VCaP (cell line): ENCODE measurements around the gene SLU7.

Experiments
- H3K27ac ChIP-seq: fragments of 450-650 bp; 2 replicates; pipeline ENCODE4 v1.5.1; 2017
- TF ChIP-seq, protein P1 (sequence below): fragments of 450-650 bp; conservative IDR thresholded peaks from 2 replicates; pipeline ENCODE4 v1.5.1; 2017; ENCODE audit warnings: mild to moderate bottlenecking, moderate library complexity

SLU7 gene

DNA sequence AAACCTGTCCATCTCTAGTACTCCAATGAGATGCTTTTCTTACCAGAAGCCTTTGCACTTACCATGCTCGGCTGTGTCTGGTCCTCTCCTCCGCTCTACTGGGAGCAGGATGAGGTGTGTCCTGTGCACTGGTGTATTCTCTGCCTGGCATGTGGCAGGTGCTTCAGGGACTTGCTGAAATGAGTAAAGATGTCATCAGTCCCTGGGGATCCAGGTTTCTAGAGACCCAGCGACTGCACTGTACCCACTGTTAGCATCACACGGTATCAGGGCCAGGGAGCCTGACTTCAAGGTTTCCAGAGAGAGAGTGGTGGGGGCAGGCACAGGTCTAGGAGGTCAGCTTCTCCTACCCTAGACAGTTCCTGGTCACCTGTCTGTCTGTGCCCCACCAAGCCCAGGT is 13.3 kb upstream of the SLU7 start:
- H3K27ac ChIP-seq, result no peak overlapping the region
- TF ChIP-seq, protein P1, sequence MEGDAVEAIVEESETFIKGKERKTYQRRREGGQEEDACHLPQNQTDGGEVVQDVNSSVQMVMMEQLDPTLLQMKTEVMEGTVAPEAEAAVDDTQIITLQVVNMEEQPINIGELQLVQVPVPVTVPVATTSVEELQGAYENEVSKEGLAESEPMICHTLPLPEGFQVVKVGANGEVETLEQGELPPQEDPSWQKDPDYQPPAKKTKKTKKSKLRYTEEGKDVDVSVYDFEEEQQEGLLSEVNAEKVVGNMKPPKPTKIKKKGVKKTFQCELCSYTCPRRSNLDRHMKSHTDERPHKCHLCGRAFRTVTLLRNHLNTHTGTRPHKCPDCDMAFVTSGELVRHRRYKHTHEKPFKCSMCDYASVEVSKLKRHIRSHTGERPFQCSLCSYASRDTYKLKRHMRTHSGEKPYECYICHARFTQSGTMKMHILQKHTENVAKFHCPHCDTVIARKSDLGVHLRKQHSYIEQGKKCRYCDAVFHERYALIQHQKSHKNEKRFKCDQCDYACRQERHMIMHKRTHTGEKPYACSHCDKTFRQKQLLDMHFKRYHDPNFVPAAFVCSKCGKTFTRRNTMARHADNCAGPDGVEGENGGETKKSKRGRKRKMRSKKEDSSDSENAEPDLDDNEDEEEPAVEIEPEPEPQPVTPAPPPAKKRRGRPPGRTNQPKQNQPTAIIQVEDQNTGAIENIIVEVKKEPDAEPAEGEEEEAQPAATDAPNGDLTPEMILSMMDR, result no peak

DNA sequence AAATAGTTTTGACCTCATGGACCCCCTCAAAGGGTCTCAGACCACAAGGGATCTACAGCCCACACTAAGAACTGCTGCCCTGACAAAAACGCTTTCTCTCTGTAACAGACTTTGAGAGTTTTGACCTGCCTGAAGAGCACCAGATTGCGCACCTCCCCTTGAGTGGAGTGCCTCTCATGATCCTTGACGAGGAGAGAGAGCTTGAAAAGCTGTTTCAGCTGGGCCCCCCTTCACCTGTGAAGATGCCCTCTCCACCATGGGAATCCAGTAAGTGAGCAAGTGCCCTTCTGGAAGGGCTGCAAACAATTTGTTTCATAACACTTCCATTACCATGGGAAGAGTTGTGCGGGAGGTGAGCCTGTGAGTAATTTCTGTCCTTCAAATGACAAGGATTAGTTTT is 8.7 kb upstream of the SLU7 start:
- TF ChIP-seq, protein P1, result no peak

DNA sequence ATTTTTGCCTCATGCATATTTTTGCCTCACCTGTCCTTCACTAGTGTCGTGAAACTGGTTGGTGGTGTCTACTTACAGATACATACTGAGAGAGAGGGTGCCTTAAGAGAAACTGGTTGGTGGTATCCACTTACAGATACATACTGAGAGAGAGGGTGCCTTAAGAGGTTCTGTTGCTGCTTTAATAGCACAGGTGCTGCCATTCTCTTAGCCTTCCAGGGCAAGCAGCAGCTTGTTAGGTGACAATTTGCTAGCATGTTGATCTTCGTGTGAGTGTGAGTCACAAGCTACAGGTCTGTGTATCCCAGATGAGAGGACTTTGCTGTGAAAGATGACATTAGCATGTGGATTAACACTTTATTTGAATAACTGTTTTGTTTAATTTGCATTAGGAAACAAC is 4.2 kb upstream of the SLU7 start:
- no peak overlapping the region for H3K27ac ChIP-seq
- TF ChIP-seq, protein P1, result no peak

More for the DNA sequence above, 8.7 kb upstream of the SLU7 start:
- no peak overlapping the region for H3K27ac ChIP-seq

DNA sequence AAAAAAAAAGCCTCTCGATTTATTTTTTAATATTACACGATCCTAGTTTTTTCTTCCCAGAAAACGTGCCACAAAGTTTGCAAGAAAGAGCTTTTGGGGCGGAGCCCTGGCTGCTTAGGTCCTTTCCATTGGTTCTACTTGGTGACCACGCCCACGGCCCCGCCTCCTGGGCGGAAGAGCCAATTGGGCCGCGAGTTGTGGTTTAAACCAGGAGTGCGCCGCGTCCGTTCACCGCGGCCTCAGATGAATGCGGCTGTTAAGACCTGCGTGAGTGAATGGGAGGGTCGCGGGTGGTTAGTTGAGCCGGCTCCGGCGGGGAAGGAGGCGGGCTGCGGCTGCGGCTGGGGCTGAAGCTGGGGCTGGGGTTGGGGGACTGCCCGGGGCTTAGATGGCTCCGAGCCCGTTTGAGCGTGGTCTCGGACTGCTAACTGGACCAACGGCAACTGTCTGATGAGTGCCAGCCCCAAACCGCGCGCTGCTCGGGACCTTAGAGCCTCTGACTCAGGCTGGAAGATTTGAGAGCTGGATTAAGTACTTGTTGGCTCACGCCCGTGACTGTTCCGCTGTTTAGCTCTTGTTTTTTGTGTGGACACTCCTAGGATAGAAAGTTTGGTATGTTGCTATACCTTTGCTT is 2.9 kb upstream of the SLU7 start, which contains the start of gene PTTG1:
Gene PTTG1 (plus strand): TSS at position 231 of the 634 bp plus-strand sequence. CDS start 458 bp downstream, outside the sequence.
- peak within 1 kb of the TSS; percentile 27; the same call in 1 of the 2 replicates for H3K27ac ChIP-seq

DNA sequence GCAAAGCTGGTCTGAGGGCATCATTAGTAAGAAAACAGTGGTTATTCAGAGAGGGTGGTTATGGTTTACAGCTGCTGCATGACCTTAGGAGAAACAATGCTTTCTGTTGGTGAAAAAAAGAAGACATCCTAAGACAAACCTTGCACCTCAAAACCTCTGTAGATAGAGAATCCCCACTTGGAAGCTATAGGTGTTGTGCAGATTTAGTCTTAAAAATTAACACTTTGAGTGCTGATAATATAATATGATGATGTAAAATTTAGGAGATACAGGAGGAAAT is 1.4 kb upstream of the SLU7 start:
- TF ChIP-seq, protein P1, result no peak
- no peak overlapping the region for H3K27ac ChIP-seq

More for the DNA sequence above, 2.9 kb upstream of the SLU7 start, which contains the start of gene PTTG1:
- TF ChIP-seq, protein P1, result no peak

DNA sequence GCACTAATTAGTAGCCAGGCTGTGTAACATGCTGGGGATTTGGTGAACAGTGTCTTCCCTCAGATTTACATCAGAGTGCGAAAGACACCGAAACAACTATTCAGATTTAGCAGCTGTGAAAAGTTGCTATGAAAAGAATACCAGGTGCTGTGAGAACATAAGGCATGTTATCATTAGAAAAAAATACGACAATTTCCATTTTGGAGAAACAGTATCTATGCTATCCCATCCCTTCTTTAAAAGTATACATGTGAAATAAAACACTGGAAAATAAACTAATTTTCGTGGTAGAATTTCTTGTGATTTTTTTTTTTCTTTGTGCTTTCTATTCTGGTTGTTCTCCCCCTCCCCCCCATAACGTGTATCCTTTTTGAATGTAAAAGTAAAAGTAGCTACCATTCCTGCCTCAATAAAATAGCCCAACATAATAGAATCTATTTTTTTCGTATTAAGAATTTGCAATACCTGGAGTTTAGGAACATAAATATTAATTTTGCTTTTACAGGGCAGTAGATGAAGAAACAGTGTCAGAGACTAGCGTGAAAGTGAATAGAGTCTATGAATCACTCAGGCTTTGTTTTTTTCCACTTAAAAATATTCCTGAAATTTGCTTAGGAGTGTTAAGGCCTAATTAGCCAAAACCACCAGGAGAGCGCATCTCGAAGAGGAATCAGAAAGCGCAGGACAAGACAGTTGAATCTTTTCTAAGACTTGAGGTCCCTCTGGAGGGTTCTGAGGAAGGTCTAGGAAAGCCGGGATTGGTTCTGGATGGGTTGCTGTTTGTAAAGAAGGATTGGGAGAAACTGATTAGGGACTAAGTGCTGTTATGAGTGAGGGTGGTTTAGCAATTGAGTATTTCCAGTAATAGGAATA is 813 bp upstream of the SLU7 start:
- TF ChIP-seq, protein P1, result no peak
- peak overlapping the region; percentile 56 for H3K27ac ChIP-seq
